HG02938 (cell line): ENCODE results near the gene PITX2.

Experiments used
- ATAC-seq: cut with Tn5 transposase; IDR thresholded peaks from one replicate; pipeline ENCODE4 v1.9.1; 2021; ENCODE audit warnings: mild to moderate bottlenecking, moderate library complexity; ENCODE audit not compliant: unreplicated experiment

The PITX2 gene

DNA sequence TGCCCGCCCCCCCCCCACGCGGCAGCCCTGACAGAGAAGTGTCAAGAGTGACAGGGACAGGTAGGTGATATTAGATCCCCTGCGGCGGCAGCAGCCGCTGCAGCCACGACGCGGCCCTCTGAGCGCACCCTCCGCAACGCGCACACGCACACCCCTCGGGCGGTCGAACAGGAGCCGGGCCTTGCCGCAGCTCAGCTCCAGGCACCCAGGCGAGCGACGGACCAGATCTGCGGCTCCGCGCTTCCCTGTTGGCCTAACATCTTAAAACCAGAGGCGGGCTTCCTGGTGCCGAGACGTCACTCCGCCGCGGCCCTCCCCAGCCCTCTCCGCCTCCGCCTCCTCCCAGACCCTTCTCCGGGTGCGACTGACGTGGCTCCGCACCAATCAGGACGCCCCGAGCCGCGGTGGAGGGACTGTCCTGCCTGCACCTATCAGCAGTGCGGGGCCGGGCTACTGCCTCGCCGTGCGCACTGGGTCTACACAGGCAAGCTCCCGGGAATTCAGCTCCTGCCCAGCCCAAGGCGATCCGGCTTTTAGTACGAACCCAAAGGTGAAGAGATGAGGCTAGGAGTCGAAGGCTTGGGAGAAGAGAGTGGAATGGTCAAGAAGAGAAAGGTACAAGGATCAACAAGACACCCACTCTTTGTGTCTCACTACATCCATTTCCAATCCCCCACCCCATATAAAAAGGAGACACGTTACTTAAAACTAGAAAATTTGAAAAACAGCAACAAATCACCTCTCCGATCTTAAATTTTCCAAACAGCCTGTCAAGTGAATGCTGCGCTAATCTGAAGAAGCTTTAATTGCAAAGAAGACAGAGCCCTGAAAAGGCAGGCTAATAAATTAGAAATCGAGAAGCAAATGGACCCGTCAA lies at the start of gene PITX2:
PITX2 (minus strand) TSS at position 237 of the 877 bp plus-strand sequence. CDS start 617 bp downstream, outside the sequence.
- ATAC-seq: no peak

- no peak for ATAC-seq
Observed at GRCh38 chr4:110671679-110672078, 48.8 kb upstream of the PITX2 start.

GRCh38 chr4:110669663-110670062 lies 46.8 kb upstream of the PITX2 start:
- ATAC-seq: no peak

GRCh38 chr4:110668463-110669235 lies 45.8 kb upstream of the PITX2 start:
- no peak for ATAC-seq

DNA sequence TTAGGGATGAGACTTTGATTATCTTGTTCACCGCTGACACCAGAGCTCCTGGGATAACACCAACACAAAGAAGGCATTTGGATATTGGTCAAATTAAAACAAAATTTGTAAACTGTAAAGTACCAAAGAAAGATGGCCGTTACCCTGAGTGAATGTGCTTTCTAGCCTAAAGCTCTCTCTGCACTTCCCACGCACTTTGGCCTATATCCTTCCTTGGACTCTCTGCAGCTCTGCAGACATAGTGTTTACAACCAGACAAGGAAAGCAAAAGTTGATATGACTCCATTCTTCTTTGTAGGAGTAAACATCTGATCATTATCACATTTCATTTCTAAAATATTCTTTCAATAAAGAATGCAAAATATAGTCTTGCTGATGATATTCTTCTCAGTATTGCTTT lies 44.8 kb upstream of the PITX2 start:
- no peak for ATAC-seq

GRCh38 chr4:110666030-110666429 lies 43.2 kb upstream of the PITX2 start:
- no peak for ATAC-seq

DNA sequence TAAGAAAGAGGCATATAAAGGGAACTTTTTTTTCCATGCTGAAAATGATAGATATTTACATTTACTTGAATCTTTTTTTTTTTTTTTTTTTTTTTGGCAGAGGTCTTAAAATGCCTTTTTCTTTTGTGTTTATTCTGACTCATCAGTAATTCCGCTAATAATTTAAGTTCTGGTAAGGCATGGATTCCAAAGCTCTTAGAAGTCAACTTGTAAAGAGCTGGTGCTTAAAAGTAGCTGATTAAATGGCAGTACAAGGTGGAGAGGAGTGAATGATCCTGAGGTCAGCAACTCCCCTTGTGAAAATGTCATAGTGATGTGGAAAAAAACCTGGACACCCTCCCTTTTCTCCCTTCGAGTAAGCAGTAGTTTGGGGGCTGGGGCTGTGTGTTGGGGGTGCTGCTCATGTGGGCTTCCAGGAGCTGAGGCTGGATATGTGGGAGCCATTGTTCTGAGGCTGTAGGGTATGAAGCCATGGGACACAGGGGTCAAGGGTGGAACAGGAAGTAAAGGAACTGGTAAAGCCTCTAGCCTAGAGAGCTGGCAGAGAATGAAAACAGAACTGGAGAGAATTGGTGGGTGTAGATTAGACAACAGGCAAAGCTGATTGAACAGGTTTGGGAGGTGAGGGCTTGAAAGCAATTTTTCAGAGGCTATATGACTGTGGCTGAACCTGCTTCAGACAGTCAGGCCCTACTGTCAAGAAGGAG lies 41.0 kb upstream of the PITX2 start:
- ATAC-seq: no peak

GRCh38 chr4:110663206-110663605 lies 40.3 kb upstream of the PITX2 start:
- ATAC-seq: no peak

GRCh38 chr4:110660755-110661154 lies 37.9 kb upstream of the PITX2 start:
- ATAC-seq: no peak

DNA sequence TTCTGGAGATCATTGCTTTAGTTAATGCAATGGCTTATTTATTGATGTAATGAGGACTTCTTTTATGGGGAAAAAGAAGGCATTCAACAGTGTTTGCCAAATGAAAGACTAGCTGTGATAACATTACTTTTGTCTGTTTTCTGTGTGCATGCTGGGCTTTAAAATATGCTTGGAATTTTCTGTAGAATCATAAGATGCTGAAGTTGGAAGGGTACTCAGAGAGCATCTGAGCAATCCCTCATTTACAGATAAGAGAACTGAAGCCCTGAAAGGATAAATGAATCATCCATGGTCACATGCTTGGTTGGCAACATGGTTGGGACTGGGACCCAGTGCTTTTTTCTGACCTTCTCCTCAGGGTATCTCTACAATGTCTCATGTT lies 31.4 kb upstream of the PITX2 start:
- ATAC-seq: no peak

- ATAC-seq: no peak
Observed at GRCh38 chr4:110653321-110654253, 30.7 kb upstream of the PITX2 start.

DNA sequence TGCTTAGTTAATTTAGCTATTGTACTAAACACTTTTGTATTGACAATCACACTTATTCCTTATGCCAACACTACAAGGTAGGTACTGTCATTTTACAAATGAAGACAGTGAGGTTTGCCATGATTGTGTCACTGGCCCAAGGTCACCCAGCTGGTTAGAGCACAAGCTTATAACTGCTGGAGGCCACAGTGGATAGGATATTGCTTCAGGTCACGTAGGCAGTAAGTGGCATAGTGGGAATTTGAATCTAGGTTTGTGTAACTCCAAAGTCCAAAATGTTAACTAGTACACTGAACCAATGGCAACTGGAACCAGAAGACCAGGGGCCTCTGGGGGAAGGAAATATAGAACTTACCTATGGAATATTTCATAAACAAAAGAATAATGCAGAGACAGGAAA lies 21.1 kb upstream of the PITX2 start:
- ATAC-seq: no peak

- no peak for ATAC-seq
Observed at GRCh38 chr4:110643096-110643495, 20.2 kb upstream of the PITX2 start.

GRCh38 chr4:110641218-110641617 lies 18.3 kb upstream of the PITX2 start:
- ATAC-seq: no peak

- ATAC-seq: no peak
Observed at GRCh38 chr4:110640576-110640975, 17.7 kb upstream of the PITX2 start.

- ATAC-seq: no peak
Observed at GRCh38 chr4:110639207-110640090, 16.6 kb upstream of the PITX2 start.

DNA sequence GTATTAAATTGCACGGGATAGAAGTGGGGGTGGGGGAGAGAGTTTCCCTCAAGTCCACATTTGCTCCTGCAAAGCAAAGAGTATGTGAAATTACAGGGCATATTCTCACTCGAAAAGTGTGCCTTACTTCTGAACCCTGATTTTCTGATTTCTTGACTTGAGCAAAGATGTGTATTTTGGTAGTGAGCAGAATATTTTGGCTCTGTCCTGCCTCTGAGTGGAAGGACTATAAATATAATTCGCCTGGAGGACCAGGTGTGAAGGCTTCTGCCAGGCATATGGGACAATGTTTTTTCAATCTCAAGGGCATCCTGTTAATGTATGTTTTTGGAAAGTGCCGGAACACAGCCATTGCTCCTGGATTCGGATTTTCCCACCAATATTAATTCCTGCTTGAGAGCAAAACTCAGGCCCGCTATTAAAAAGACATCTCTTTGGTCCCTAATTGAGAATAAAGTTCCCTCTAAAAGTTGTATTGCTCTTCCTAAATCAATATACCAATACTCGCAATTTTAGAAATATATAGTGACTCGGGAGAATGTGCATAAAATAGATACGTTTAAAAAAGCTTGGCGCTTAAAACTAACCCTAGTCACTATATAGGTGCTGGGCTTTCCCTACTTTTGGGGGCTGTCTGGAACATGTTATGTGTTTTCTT lies 15.3 kb upstream of the PITX2 start:
- ATAC-seq: no peak

DNA sequence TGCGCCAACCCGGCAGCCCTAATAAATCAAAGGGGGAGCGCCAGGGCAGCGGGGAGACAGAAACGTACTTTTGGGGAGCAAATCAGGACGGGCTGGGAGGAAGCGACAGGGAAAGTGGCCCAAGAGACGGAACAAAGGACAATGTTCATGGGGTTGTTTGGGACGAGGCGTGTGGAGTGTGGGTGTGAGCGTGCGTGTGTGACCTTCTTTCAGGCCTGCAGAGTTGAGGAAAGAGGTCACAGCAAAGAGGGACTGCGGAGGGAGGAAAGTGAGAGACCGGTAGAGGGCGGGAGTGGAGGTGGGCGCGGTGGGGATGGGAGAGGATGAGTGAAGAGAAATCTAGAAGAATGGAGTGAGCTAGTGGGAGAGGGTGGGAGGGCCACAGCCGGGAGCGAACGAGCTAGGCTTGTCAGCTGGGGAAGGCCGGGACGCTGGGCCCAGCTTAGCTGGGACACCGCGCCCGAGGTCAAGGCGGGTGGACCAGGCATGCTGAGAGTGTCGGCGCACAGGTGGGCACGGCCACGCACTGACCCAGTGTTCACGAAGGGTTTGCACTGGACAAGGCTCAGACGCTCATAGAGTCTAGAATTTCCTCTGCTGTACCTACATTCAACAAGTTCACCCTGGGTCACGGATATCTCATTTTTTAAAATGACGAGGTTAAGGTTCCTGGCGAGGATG lies 14.7 kb upstream of the PITX2 start:
- ATAC-seq: no peak
